Fibroblast of skin of back (primary cell): ENCODE data around the gene ATOH8.

Experiments used
- DNase-seq: peaks from one replicate; pipeline ENCODE4 v3.0.0-alpha.2; 2013

Gene ATOH8

GRCh38 chr2:85802354-85803103 is 48.7 kb downstream of the ATOH8 start:
- DNase-seq: no peak

DNA sequence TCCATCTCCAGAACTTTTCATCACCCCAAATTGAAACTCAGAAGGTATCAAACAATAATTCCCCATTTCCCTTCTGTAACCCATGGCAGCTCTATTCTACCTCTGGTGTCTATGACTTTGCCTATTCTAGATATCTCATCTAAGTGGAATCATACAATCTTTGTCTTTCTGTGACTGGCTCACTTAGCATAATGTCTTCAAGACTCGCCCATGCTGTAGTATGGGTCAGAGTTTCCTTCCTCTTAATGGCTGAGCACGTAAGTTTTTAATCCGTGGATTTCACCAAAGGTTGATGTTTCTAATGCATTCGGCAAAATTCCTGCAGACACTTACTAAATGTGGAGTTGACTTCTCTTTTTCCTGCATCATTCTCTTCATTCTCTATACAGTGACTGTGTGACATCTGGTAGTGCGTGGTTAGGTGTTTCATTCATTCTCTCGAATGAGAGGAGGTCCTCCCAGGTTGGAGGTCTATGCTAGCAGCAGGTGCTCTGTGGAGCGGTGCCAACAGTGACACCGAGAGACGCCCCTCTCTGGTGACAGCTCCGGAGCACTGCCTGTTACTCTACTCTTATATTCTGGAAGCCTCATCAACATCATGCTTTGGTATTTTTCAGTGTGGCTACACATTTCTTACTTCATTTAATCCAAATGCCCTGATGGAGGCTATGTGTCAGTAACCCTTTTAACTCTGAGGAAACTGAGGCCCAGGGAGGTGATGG is 50.1 kb downstream of the ATOH8 start:
- no peak for DNase-seq

- DNase-seq: peak; percentile 27
These were observed 50.8 kb downstream of the ATOH8 start for GRCh38 chr2:85804583-85804982.

DNA sequence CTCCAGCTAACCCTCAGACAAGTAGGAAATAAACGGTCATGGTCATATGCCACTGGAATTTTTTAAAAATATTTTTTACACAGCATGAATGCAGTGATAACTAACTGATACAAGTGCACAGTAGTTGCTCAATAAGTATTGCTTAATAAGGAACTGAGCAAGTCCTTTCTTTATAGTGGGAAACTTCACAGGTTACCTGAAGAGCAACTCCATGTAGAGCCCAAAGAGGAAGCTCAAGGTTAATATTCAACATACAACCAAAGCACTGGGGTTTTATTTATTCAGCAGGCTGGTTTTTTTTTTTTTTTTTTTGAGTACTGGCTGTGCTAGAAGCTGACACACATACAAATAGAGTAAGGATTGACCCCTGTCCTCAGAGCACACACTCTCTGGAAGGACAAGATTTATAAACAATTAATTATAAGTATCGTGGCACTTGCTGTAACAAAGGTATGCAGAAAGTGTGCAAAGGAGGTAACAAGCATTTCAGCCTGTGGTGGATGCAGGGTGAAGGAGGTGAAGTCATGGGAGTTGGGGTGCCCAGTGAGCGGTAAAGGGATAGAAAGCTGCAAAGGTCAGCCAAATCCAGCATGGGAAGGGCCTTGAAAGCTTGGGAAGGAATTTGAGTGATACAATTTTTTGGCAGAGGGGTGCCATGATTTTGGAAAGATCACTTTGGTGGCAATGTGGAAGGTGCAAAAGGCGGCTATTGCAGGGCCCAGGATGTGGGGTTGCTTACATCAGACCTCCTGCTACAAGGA is 52.7 kb downstream of the ATOH8 start:
- no peak for DNase-seq

DNA sequence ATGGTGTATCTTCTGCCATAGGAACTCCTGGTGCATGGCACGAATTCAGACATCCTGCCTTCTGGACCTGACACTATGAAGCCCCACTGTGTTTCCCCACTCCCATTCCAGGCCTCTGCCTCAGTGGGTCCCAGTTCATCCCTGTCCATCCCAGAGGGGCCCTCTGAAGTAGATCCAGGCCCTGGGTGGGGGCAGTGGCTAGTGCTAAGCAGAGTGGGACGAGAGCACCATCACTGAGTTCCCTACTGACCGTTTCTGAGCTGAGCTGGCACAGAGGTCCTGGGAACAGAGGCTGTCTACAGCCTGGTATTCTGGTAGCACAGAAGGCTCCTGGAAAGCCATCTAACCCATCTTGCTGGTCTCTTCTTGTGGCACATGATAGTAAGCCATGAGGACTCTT is 54.0 kb downstream of the ATOH8 start:
- no peak for DNase-seq

GRCh38 chr2:85810371-85811179 is 56.8 kb downstream of the ATOH8 start:
- DNase-seq: no peak

DNA sequence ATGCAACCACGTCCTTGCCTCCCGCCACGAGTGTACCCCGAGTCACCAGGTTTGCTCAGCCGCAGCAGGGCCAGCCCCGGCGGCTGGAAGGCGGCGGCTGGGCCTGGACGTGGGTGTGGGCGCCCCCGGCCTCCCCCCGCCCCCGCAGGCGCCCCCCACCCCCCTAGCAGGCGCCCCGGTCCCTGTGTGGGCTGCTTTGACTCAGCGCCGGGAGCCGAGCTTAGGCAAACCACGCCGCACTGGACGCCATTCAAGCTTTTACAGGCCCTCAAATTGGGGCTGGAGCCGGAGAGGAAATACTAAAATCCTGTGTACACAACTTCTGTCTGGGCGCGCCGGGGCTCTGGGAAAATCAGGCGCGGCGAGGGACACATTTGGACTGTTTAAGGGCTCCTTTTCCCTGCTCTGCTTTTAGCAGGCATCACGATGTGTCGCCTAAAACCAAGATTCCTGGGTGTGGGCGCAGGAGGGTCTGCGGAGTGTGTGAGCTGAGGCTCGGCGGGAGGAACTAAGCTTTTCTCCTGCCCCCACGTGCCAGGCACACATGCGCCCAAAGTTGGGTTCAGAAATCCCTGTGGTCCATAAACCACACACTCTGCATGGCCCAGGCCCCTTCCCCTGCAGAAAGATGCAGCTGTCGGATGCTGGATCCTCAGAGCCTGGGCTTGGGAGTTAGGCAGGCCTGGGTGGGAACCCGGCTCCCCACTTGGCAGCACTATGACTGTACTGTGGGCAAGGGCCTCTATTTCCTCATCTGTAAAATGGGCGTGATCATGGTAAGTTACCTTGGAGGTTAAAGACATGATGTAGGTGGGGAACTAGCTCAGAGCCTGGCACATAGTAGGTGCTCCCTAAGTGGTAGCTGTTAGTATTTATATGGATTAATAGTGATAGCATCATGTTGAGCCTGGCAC is 57.6 kb downstream of the ATOH8 start:
- DNase-seq: peak; percentile 67

GRCh38 chr2:85812094-85812735 is 58.4 kb downstream of the ATOH8 start:
- DNase-seq: no peak

- no peak for DNase-seq
These were observed 59.6 kb downstream of the ATOH8 start for GRCh38 chr2:85813211-85813981.

GRCh38 chr2:85813982-85814801 is 60.4 kb downstream of the ATOH8 start:
- peak; percentile 76 for DNase-seq

DNA sequence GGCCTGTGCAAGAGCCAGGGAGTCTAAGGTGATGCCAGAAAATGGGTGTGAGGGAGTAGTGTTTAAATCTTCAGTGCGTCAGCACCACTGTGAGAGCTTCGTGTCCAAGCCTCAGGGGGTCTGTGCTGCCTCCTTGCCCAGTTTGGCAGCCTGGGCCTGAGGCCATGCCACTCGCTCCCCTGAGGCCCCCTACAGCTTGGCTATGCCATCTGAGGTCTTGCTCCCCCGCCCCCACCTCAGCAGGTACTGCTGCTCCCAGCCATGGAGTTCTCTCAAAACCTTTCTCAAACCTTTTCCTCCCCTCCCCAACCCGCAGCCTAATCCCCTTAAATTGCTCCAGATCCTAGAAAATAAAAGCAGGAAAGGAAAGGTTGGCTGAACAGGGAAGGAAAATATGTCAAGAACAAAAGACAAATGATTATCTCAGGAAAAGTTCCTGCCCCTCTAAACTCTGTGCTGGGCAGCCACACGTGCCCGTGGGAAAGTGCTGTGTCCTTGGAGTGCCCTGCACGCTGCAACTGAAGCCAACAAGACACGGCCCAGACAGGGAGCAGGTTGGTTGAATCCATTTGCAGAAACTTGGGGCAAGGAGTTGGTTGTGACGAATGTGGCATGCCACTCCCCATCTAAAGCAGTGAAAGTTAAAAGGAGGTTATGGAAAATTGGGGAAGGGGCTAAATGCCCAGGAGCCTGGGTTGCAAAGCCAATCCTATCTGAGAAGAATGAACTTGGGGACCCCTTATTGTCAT is 61.2 kb downstream of the ATOH8 start:
- no peak for DNase-seq

GRCh38 chr2:85819811-85820510 is 66.2 kb downstream of the ATOH8 start:
- no peak for DNase-seq

GRCh38 chr2:85822766-85823165 is 69.0 kb downstream of the ATOH8 start:
- DNase-seq: no peak

DNA sequence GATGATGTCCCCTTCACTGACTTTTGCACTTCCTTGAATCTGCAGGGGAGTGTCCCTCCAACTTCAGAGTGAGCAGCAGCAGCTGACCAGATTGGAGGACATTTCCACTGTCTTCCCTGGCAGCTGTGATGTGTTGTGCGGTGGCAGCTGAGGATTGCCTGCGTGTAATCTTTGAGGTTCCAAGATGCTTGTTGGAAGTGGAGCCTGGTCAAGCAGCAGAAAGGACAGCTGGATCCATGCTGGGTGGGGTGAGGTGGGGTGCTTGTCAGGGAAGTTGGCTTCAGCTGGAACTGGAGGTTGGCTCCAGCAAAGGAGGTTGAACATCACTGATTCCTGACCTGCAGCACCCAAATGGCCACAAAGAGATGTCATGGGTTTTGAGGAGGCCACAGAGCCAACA is 70.2 kb downstream of the ATOH8 start:
- DNase-seq: no peak

- peak; percentile 66 for DNase-seq
These were observed 73.4 kb downstream of the ATOH8 start for GRCh38 chr2:85826990-85827878.

- DNase-seq: no peak
These were observed 74.2 kb downstream of the ATOH8 start for GRCh38 chr2:85827879-85828569.
